Ishikawa (cell line): Measurements from ENCODE around the gene KCNIP4.

Source experiments
- CREB1 ChIP-seq: IDR thresholded peaks from 2 replicates; pipeline ENCODE4 v1.6.1; 2012; ENCODE audit warnings: low read depth
- FOXM1 ChIP-seq: IDR thresholded peaks from 2 replicates; pipeline ENCODE4 v1.6.1; 2012; ENCODE audit warnings: low read depth, borderline replicate concordance
- RAD21 ChIP-seq: IDR thresholded peaks from 2 replicates; pipeline ENCODE4 v1.6.1; 2012; ENCODE audit warnings: low read depth
- TCF12 ChIP-seq: IDR thresholded peaks from 2 replicates; pipeline ENCODE4 v1.6.1; 2012; ENCODE audit warnings: low read depth
- YY1 ChIP-seq: IDR thresholded peaks from 2 replicates; pipeline ENCODE4 v1.6.1; 2012; ENCODE audit warnings: low read depth
- TF ChIP-seq, protein P1 (sequence below): IDR thresholded peaks from 2 replicates; pipeline ENCODE4 v1.6.1; 2012

DNA sequence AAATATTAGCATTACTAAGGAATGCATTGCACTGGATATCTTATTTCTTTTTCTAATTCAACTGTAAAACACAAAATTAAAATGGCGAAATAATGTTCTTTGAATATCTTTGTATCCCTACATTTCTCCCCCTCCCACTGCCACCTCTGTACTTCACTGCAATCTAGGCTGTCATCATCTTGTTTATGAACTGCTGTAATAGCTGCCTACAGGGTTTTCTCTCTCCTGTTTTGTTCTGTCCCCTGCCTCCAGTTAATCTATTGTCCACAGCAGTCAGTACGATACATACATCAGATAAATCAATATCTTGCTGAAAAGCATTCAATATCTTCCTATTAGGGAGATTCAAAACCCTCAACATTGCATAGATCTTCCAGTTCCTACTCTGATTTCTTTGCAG, 528.4 kb downstream of the KCNIP4 start:
- TF ChIP-seq CREB1 = no peak
- no peak for TF ChIP-seq FOXM1
- TF ChIP-seq YY1 = no peak
- no peak for TF ChIP-seq TCF12
- no peak for TF ChIP-seq RAD21
- TF ChIP-seq, protein P1, sequence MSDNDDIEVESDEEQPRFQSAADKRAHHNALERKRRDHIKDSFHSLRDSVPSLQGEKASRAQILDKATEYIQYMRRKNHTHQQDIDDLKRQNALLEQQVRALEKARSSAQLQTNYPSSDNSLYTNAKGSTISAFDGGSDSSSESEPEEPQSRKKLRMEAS = no peak
